H1 (cell line): Measurements from ENCODE around the gene SH3RF3. TPM values are rescaled to one million over a fixed set of nuclear protein-coding genes. Genes with fewer than 3 reads are reported as not detected.

ENCODE experiments used
- CTCF ChIA-PET: fragments of 300-600 bp; sonication (Branson Sonifier 250); formaldehyde crosslinking; loops from one replicate; lab custom pipeline; 2021; ENCODE audit not compliant: partially characterized antibody; lab: Charles Lee
- POLR2A ChIA-PET: fragments of 300-600 bp; sonication (Branson Sonifier 250); formaldehyde crosslinking; loops from one replicate; lab custom pipeline; 2021; ENCODE audit warnings: inconsistent platforms; ENCODE audit not compliant: partially characterized antibody; lab: Charles Lee
- DNase-seq, 2 experiments: peaks; one replicate each; pipeline versions ENCODE4 v3.0.0 to v3.0.0-alpha.2; 2010 to 2022; ENCODE audit warnings: low spot score in 2 of 2, low read depth in 1 of 2, mixed read lengths in 1 of 2
- FAIRE-seq: peaks from 2 replicates; lab custom pipeline; 2011; peaks lifted over from hg19 to GRCh38; lab: Jason Lieb, UNC
- H2AFZ ChIP-seq: 2 replicates; pipeline ENCODE4 v1.8.1; 2012; ENCODE audit warnings: low read length, inconsistent platforms
- H2AK5ac ChIP-seq: 2 replicates; pipeline ENCODE4 v1.6.1; 2013; ENCODE audit warnings: low read depth, low read length
- H2BK120ac ChIP-seq: replicated peaks from 2 replicates; pipeline ENCODE3; 2013; ENCODE audit warnings: low read depth, low read length, inconsistent platforms
- H2BK12ac ChIP-seq: 2 replicates; pipeline ENCODE4 v1.6.1; 2013; ENCODE audit warnings: low read depth, low read length
- H2BK15ac ChIP-seq: 2 replicates; pipeline ENCODE4 v1.6.1; 2013; ENCODE audit warnings: low read length
- H2BK20ac ChIP-seq: 2 replicates; pipeline ENCODE4 v1.6.1; 2013; ENCODE audit warnings: low read length
- H2BK5ac ChIP-seq: 2 replicates; pipeline ENCODE4 v1.6.1; 2013; ENCODE audit warnings: low read depth, low read length
- H3K14ac ChIP-seq: 2 replicates; pipeline ENCODE4 v1.6.1; 2013; ENCODE audit warnings: inconsistent platforms; ENCODE audit not compliant: insufficient read length
- H3K18ac ChIP-seq: 2 replicates; pipeline ENCODE4 v1.6.1; 2013; ENCODE audit warnings: low read length; ENCODE audit errors: extremely low read depth
- H3K23ac ChIP-seq: 2 replicates; pipeline ENCODE4 v1.6.1; 2013; ENCODE audit warnings: inconsistent platforms; ENCODE audit not compliant: insufficient read length
- H3K23me2 ChIP-seq: 2 replicates; pipeline ENCODE4 v1.6.1; 2013; ENCODE audit warnings: low read depth, low read length
- H3K27ac ChIP-seq: 2 replicates; pipeline ENCODE4 v1.6.1; 2011; ENCODE audit warnings: low read depth, low read length, inconsistent platforms
- H3K27me3 ChIP-seq, 4 experiments: replicated peaks in 1 of 4; 1 replicate in 1 of 4; 2 replicates in 3 of 4; pipeline versions ENCODE4 v1.6.1 to v1.8.1; 2011 to 2013; ENCODE audit warnings: low read length in 3 of 4, mild to moderate bottlenecking in 3 of 4, inconsistent platforms in 2 of 4, mixed read lengths in 2 of 4, moderate library complexity in 1 of 4; ENCODE audit not compliant: control insufficient read depth in 3 of 4, insufficient read depth in 3 of 4; ENCODE audit errors: extremely low read depth in 1 of 4
- H3K36me3 ChIP-seq, 4 experiments: 2 replicates each; pipeline versions ENCODE4 v1.6.1 to v1.8.1; 2011 to 2013; ENCODE audit warnings: mild to moderate bottlenecking in 4 of 4, low read length in 3 of 4, moderate library complexity in 2 of 4, control low read depth in 1 of 4, inconsistent platforms in 1 of 4; ENCODE audit not compliant: insufficient read depth in 4 of 4, control insufficient read depth in 2 of 4
- H3K4ac ChIP-seq: replicated peaks from 2 replicates; pipeline ENCODE3; 2013; ENCODE audit warnings: low read length, low read depth, mixed read lengths, inconsistent platforms; ENCODE audit not compliant: insufficient read length
- H3K4me1 ChIP-seq, 4 experiments: replicated peaks in 1 of 4; 1 replicate in 1 of 4; 2 replicates in 3 of 4; pipeline versions ENCODE4 v1.6.1 to v1.8.1; 2011 to 2013; ENCODE audit warnings: low read length in 3 of 4, inconsistent platforms in 2 of 4, mixed read lengths in 1 of 4; ENCODE audit not compliant: insufficient read depth in 4 of 4, control insufficient read depth in 3 of 4
- H3K4me2 ChIP-seq, 2 experiments: 2 replicates each; pipeline versions ENCODE4 v1.6.1 to v1.8.1; 2011 to 2013; ENCODE audit warnings: low read depth in 2 of 2, low read length in 2 of 2, control low read depth in 1 of 2, inconsistent platforms in 1 of 2, mild to moderate bottlenecking in 1 of 2; ENCODE audit not compliant: insufficient read depth in 1 of 2
- H3K4me3 ChIP-seq, 4 experiments: fragments of 200-600, 300-600 bp in 1 of 4; sonication (generic), shearing (Covaris generic), sonication (Bioruptor Twin) in 1 of 4; 2 replicates each; pipeline versions ENCODE4 v1.5.1 to v1.8.1; 2011 to 2016; ENCODE audit warnings: low read length in 4 of 4, low read depth in 3 of 4, control low read depth in 2 of 4, inconsistent platforms in 2 of 4, mild to moderate bottlenecking in 2 of 4, mixed read lengths in 1 of 4, moderate library complexity in 1 of 4; ENCODE audit not compliant: insufficient read depth in 2 of 4; ENCODE audit errors: extremely low read depth in 1 of 4
- H3K56ac ChIP-seq: replicated peaks from 2 replicates; pipeline ENCODE3; 2013; ENCODE audit warnings: low read depth, mild to moderate bottlenecking, mixed read lengths, low read length, inconsistent platforms; ENCODE audit not compliant: insufficient read length
- H3K79me1 ChIP-seq: 2 replicates; pipeline ENCODE4 v1.6.1; 2013; ENCODE audit warnings: low read depth, low read length, control low read depth
- H3K79me2 ChIP-seq, 2 experiments: 2 replicates each; pipeline versions ENCODE4 v1.6.1 to v1.8.1; 2012 to 2013; ENCODE audit warnings: low read length in 2 of 2, mild to moderate bottlenecking in 2 of 2, inconsistent platforms in 1 of 2; ENCODE audit not compliant: insufficient read depth in 2 of 2, control insufficient read depth in 1 of 2
- H3K9ac ChIP-seq, 4 experiments: replicated peaks in 1 of 4; 1 replicate in 1 of 4; 2 replicates in 3 of 4; pipeline versions ENCODE4 v1.6.1 to v1.8.1; 2011 to 2013; ENCODE audit warnings: low read depth in 3 of 4, low read length in 3 of 4, control low read depth in 2 of 4, mild to moderate bottlenecking in 2 of 4, moderate library complexity in 2 of 4, inconsistent platforms in 1 of 4; ENCODE audit errors: extremely low read depth in 1 of 4
- H3K9me3 ChIP-seq, 2 experiments: 2 replicates each; pipeline versions ENCODE4 v1.6.1 to v1.8.1; 2012 to 2013; ENCODE audit warnings: mild to moderate bottlenecking in 2 of 2, moderate library complexity in 2 of 2, control low read depth in 1 of 2, inconsistent platforms in 1 of 2, low read depth in 1 of 2, low read length in 1 of 2, mixed read lengths in 1 of 2; ENCODE audit not compliant: insufficient read depth in 2 of 2
- H4K20me1 ChIP-seq, 2 experiments: replicated peaks in 1 of 2; 2 replicates each; pipeline versions ENCODE3 to v1.8.1; 2011 to 2013; ENCODE audit warnings: inconsistent platforms in 2 of 2, low read length in 2 of 2, mild to moderate bottlenecking in 1 of 2; ENCODE audit not compliant: insufficient read depth in 2 of 2, control insufficient read depth in 1 of 2
- H4K5ac ChIP-seq: 2 replicates; pipeline ENCODE4 v1.6.1; 2013; ENCODE audit warnings: low read length, low read depth, mixed read lengths, inconsistent platforms; ENCODE audit not compliant: insufficient read length
- H4K8ac ChIP-seq: 2 replicates; pipeline ENCODE4 v1.8.0; 2013; ENCODE audit warnings: mild to moderate bottlenecking, moderate library complexity, low read length, inconsistent platforms; ENCODE audit not compliant: insufficient read depth; ENCODE audit errors: extremely low read depth
- H4K91ac ChIP-seq: replicated peaks from 2 replicates; pipeline ENCODE3; 2013; ENCODE audit warnings: low read length, mixed read lengths, inconsistent platforms; ENCODE audit not compliant: insufficient read length
- WGBS, 2 experiments: shearing (Covaris generic) in 1 of 2; methylation state at CpG; one replicate each; pipeline versions ENCODE4 v1.1.6 to v1.1.7; 2013 to 2015; ENCODE audit warnings: low lambda C conversion rate in 2 of 2, mixed read lengths in 2 of 2, inconsistent platforms in 1 of 2, low coverage in 1 of 2, missing lambda C conversion rate in 1 of 2; ENCODE audit not compliant: insufficient replicate concordance in 2 of 2, insufficient coverage in 1 of 2, insufficient read length in 1 of 2; ENCODE audit errors: extremely low coverage in 1 of 2, missing lambda C conversion rate in 1 of 2; 5-methylcytosine and 5-hydroxymethylcytosine counted together
- polyA plus RNA-seq, 7 experiments: library from polyadenylated mRNA; depleted of rRNA in 3 of 7; stranded (reverse) in 5 of 7; unstranded in 2 of 7; fragments of >200 nt in 5 of 7; fragments of 200-250 nt in 2 of 7; gene quantifications; 1 replicate in 5 of 7; 2 replicates in 1 of 7; 4 replicates in 1 of 7; pipeline versions ENCODE4 v1.2.1 to v1.2.3, GENCODE V29; 2011 to 2013; ENCODE audit warnings: missing spikeins in 2 of 7, mixed read lengths in 2 of 7
- total RNA-seq: library from RNA; stranded (reverse); fragmentation: NEBNext Ultra II Directional; extraction: Animal tissue kit (Norgen Biotek cat#: 25700); gene quantifications from 2 replicates; pipeline ENCODE4 v1.2.1, GENCODE V29; 2021
- TF ChIP-seq, protein P1 (sequence below): IDR thresholded peaks from 2 replicates; pipeline ENCODE4 v1.6.1; 2011; ENCODE audit warnings: low read length, improper control_type of control experiment
- TF ChIP-seq, protein P2 (sequence below): IDR thresholded peaks from 2 replicates; pipeline ENCODE4 v1.6.1; 2012; ENCODE audit warnings: inconsistent platforms

SH3RF3 gene
- total and polyA plus RNA-seq, 2 of the 8 experiments (the other 6 are each of a cell fraction or from before 2014, with no cell fraction given), result 0.11 to 0.65 TPM

DNA sequence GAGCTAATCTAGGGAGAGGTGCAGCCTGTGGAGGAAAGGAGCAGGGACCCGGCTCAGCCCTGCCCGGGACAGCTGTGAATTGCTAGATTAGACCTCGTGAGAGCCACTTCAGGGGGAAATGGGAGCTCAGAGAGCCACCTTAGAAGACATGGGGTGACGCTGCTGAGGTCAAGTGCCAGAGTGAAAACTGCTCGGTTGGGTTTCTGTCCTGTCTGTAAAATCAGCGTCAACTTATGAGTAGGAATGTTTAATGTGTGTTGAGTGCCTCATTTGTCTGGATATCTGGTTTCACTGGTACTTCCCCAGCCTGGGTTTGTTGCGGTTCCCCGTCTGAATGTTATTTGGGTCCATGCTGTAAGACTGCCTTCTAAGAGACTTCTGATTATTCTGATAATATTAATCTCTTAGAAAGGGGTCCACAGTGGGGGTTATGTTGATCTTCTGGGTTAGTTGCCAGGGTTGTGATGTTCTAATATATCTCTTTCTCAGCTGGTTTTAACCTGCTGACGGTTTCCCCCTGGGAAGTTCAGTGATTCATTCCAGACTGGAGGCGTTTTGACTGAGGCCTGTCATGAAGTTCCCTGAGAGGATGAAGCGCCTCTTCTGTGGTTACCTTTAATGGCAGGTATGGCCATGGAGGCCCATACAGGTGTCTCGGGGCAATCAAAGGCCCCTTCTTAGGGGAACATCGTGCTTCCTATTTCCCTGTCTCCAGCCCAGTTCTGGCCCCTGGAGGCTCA lies 175.9 kb downstream of the SH3RF3 start:
- 90% methylated on average over 13 of the region's 13 CpGs; no CpG with 5 or more reads in 1 of the 2 experiments for WGBS, 2 experiments
- CTCF ChIA-PET, result interaction anchor here (1.0 to 2.0 kb wide), 6 partner anchors 13 to 158 kb away, joined by 3 to 5 read pairs (median 3); no protein-coding TSS in a partner anchor
- FAIRE-seq, result no peak

More for the DNA sequence above, 175.9 kb downstream of the SH3RF3 start:
- H2AFZ ChIP-seq, result no peak overlapping the region
- no peak for DNase-seq
- H4K5ac ChIP-seq, result no peak overlapping the region
- no peak overlapping the region for H3K14ac ChIP-seq
- no peak overlapping the region for H2BK120ac ChIP-seq
- H2BK15ac ChIP-seq, result no peak overlapping the region
- H3K4me2 ChIP-seq, result no peak overlapping the region
- H3K4me3 ChIP-seq, result no peak overlapping the region
- no peaks in the 10 kb centered on the region for H3K36me3 ChIP-seq
- H3K23ac ChIP-seq, result no peak overlapping the region
- no peak overlapping the region for H3K56ac ChIP-seq
- H3K4ac ChIP-seq, result no peak overlapping the region
- no peak overlapping the region for H2BK12ac ChIP-seq
- H3K79me2 ChIP-seq, result no peaks in the 10 kb centered on the region
- H2AK5ac ChIP-seq, result no peak overlapping the region
- no peak overlapping the region for H4K8ac ChIP-seq
- no peaks in the 10 kb centered on the region for H3K79me1 ChIP-seq
- peaks cover 0 to 10% (median 3%) of the 10 kb centered on the region in 4 experiments; a peak in 3 of 7 replicates for H3K4me1 ChIP-seq
- H3K23me2 ChIP-seq, result no peaks in the 10 kb centered on the region
- no peak overlapping the region for H3K18ac ChIP-seq
- TF ChIP-seq, protein P1, sequence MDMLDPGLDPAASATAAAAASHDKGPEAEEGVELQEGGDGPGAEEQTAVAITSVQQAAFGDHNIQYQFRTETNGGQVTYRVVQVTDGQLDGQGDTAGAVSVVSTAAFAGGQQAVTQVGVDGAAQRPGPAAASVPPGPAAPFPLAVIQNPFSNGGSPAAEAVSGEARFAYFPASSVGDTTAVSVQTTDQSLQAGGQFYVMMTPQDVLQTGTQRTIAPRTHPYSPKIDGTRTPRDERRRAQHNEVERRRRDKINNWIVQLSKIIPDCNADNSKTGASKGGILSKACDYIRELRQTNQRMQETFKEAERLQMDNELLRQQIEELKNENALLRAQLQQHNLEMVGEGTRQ, result no peak
- TF ChIP-seq, protein P2, sequence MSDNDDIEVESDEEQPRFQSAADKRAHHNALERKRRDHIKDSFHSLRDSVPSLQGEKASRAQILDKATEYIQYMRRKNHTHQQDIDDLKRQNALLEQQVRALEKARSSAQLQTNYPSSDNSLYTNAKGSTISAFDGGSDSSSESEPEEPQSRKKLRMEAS, result no peak
- no peak overlapping the region for H2BK20ac ChIP-seq
- no peak overlapping the region for H4K91ac ChIP-seq
- H3K27ac ChIP-seq, result no peak overlapping the region
- H4K20me1 ChIP-seq, result no peaks in the 10 kb centered on the region
- no peak overlapping the region for H2BK5ac ChIP-seq
- no peaks in the 10 kb centered on the region for H3K27me3 ChIP-seq
- H3K9me3 ChIP-seq, result no peaks in the 10 kb centered on the region
- POLR2A ChIA-PET, result no interaction called here
- H3K9ac ChIP-seq, result no peak overlapping the region
